Natural killer cell (primary cell): Measurements from ENCODE around the gene BTBD8. TPM values are rescaled to one million over a fixed set of nuclear protein-coding genes. Genes with fewer than 3 reads are reported as not detected.

ENCODE experiments used
- ATAC-seq, 3 donors: fragments of 150-1000 bp in 2 of 3; fragments of 200-7000 bp in 1 of 3; cut with Tn5 transposase; 1 replicate in 1 of 3; 2 replicates in 2 of 3; pipeline ENCODE4 v1.10.0; 2021; ENCODE audit warnings: mild to moderate bottlenecking in 2 of 3, moderate library complexity in 2 of 3
- DNase-seq, 2 donors: peaks; one replicate each; pipeline versions ENCODE4 v3.0.0 to v3.0.0-alpha.2; 2013 to 2021; ENCODE audit warnings: mixed read lengths in 1 of 2
- H3K27ac ChIP-seq: one replicate; pipeline ENCODE4 v1.5.1; 2013; ENCODE audit warnings: mild to moderate bottlenecking, low read length
- H3K27me3 ChIP-seq: one replicate; pipeline ENCODE4 v1.6.1; 2013; ENCODE audit warnings: low read length; ENCODE audit not compliant: control insufficient read depth, insufficient read depth
- H3K36me3 ChIP-seq: one replicate; pipeline ENCODE4 v1.6.1; 2013; ENCODE audit warnings: low read length; ENCODE audit not compliant: control insufficient read depth, insufficient read depth
- H3K4me1 ChIP-seq: one replicate; pipeline ENCODE4 v1.6.1; 2013; ENCODE audit warnings: low read length; ENCODE audit not compliant: control insufficient read depth, insufficient read depth
- H3K4me3 ChIP-seq: one replicate; pipeline ENCODE4 v1.5.1; 2013; ENCODE audit warnings: low read length
- H3K9me3 ChIP-seq: one replicate; pipeline ENCODE4 v1.6.1; 2013; ENCODE audit warnings: low read length; ENCODE audit not compliant: control insufficient read depth, insufficient read depth
- H3K27ac Mint-ChIP-seq, 2 donors: one replicate each; pipeline ENCODE4 v1.8.0; 2022; ENCODE audit warnings: mild to moderate bottlenecking in 2 of 2, mixed read lengths in 2 of 2, moderate library complexity in 1 of 2
- H3K27me3 Mint-ChIP-seq, 2 donors: one replicate each; pipeline ENCODE4 v1.8.0; 2022; ENCODE audit warnings: low read depth in 2 of 2, mixed read lengths in 2 of 2
- H3K36me3 Mint-ChIP-seq: one replicate; pipeline ENCODE4 v1.8.0; 2022; ENCODE audit warnings: mixed read lengths
- H3K4me1 Mint-ChIP-seq, 2 donors: one replicate each; pipeline ENCODE4 v1.8.0; 2022; ENCODE audit warnings: mixed read lengths in 2 of 2
- H3K4me3 Mint-ChIP-seq: one replicate; pipeline ENCODE4 v1.8.0; 2022; ENCODE audit warnings: mild to moderate bottlenecking, moderate library complexity, mixed read lengths
- H3K9me3 Mint-ChIP-seq, 2 donors: one replicate each; pipeline ENCODE4 v1.8.0; 2022; ENCODE audit warnings: mixed read lengths in 2 of 2
- WGBS: methylation state at CpG from one replicate; pipeline ENCODE4 v1.1.7; 2013; ENCODE audit warnings: missing lambda C conversion rate; ENCODE audit not compliant: insufficient coverage; 5-methylcytosine and 5-hydroxymethylcytosine counted together
- intact Hi-C: fragments of 100-400 bp; cut with micrococcal nuclease; formaldehyde crosslinking; loops from one replicate; pipeline ENCODE4 v1.14.2; 2022
- total RNA-seq, 4 donors: library from RNA; stranded (reverse); fragments of 120-200 nt in 1 of 4; gene quantifications; one replicate each; pipeline versions ENCODE4 v1.2.3 to v1.2.4, GENCODE V29; 2013 to 2022
- TF ChIP-seq, protein P1 (sequence below): fragments of 200-600 bp; IDR thresholded peaks from one replicate; pipeline ENCODE4 v1.8.0; 2022; ENCODE audit warnings: antibody characterized with exemption

Gene BTBD8
- total RNA-seq, 3 donors from 2014 or later (not counting 1 experiment from before 2014, with no cell fraction given), result 3.7 to 5.7 (median 4.0) TPM

DNA sequence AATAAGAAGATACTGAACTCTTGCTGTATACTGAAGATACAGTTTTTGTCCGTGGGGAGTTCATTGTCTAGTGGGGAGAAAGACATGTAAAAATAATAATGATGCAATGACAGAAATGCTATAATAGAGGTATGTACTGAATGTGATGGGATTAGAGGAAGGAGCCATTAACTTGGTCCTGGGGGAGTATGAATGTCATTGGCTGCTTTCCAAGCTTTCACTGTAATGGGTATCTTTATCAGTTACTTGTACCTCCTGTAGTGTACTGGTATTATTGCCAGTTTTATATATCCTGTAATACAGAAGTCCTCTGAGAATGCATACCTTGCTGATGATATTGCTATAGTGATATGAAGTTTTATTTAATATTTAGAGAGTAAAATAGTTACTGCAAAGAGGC lies 7.4 kb downstream of the BTBD8 start:
- 91% methylated on average over 1 of the region's 1 CpG for WGBS
- DNase-seq (no peak), ATAC-seq (no peak)
- Mint-ChIP-seq H3K36me3 (peaks cover 7% of the 10 kb centered on the region), H3K4me1 (peaks cover 0 to under 1% of the 10 kb centered on the region in 2 donors), H3K27ac (no peak overlapping the region), H3K4me3 (no peak overlapping the region), H3K27me3 (no peaks in the 10 kb centered on the region), H3K9me3 (peaks cover 2 to 7% of the 10 kb centered on the region in 2 donors)
- H3K4me1 ChIP-seq, result no peaks in the 10 kb centered on the region
- H3K27me3 ChIP-seq, result no peaks in the 10 kb centered on the region
- intact Hi-C loops, result no loop called here
- no peaks in the 10 kb centered on the region for H3K36me3 ChIP-seq
- TF ChIP-seq, protein P1, sequence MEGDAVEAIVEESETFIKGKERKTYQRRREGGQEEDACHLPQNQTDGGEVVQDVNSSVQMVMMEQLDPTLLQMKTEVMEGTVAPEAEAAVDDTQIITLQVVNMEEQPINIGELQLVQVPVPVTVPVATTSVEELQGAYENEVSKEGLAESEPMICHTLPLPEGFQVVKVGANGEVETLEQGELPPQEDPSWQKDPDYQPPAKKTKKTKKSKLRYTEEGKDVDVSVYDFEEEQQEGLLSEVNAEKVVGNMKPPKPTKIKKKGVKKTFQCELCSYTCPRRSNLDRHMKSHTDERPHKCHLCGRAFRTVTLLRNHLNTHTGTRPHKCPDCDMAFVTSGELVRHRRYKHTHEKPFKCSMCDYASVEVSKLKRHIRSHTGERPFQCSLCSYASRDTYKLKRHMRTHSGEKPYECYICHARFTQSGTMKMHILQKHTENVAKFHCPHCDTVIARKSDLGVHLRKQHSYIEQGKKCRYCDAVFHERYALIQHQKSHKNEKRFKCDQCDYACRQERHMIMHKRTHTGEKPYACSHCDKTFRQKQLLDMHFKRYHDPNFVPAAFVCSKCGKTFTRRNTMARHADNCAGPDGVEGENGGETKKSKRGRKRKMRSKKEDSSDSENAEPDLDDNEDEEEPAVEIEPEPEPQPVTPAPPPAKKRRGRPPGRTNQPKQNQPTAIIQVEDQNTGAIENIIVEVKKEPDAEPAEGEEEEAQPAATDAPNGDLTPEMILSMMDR, result no peak
- peaks cover 16% of the 10 kb centered on the region for H3K9me3 ChIP-seq
- no peak overlapping the region for H3K27ac ChIP-seq
- H3K4me3 ChIP-seq, result no peak overlapping the region

DNA sequence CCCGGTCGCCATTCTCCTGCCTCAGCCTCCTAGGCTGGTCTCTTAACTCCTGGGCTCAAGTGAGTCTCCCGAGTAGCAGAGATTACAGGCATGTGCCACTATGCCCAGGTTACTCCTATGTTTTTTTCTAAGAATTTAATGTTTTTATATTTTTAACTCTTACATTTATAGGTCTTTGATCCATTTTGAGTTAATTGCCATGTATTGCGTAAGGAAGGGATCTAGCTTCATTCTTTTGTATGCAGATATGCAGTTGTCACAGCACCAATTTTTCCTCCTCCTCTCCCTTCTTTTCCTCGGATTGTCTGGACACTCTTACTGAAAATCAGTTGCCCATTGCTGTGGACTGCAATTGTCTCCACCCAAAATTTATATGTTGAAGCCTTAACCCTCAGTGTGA lies 11.5 kb downstream of the BTBD8 start:
- 95% methylated on average over 5 of the region's 5 CpGs for WGBS
- DNase-seq (no peak), ATAC-seq (no peak)
- H3K36me3 Mint-ChIP-seq, result no peaks in the 10 kb centered on the region
- no peak overlapping the region for H3K27ac ChIP-seq
- H3K36me3 ChIP-seq, result no peaks in the 10 kb centered on the region
- H3K9me3 Mint-ChIP-seq, result no peaks in the 10 kb centered on the region
- no peak overlapping the region for H3K4me3 ChIP-seq
- H3K9me3 ChIP-seq, result peaks cover under 1% of the 10 kb centered on the region
- H3K27me3 ChIP-seq, result no peaks in the 10 kb centered on the region
- no peak overlapping the region for H3K27ac Mint-ChIP-seq
- no peaks in the 10 kb centered on the region for H3K27me3 Mint-ChIP-seq
- H3K4me1 ChIP-seq, result no peaks in the 10 kb centered on the region
- TF ChIP-seq, protein P1, result no peak
- no peak overlapping the region for H3K4me3 Mint-ChIP-seq
- intact Hi-C loops, result no loop called here
- H3K4me1 Mint-ChIP-seq, result peaks cover 0 to 4% of the 10 kb centered on the region in 2 donors

DNA sequence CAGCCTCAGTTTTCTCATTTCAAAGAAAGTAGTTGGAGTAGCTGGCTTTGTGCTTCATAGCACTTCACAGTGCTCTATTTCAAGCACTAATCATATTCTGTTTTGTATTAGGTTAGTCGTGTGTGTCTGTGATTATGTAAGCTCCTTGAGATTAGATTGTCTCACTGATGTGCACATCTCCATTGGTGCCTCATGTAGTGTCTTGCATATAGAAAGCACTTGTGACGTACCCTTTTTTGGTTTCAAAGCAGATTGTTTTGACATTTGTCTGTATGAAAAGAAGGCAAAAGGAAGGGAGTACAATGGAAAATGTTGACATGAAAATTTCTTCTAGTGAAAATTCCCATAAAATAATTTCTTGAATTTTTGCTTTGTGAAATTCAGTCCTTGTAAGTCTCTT lies 13.9 kb downstream of the BTBD8 start:
- Mint-ChIP-seq H3K27me3 (no peaks in the 10 kb centered on the region), H3K36me3 (peaks cover 8% of the 10 kb centered on the region), H3K27ac (no peak overlapping the region), H3K4me1 (peaks cover 0 to 8% of the 10 kb centered on the region in 2 donors), H3K9me3 (no peaks in the 10 kb centered on the region), H3K4me3 (no peak overlapping the region)
- Histone ChIP-seq H3K4me1 (no peaks in the 10 kb centered on the region), H3K9me3 (no peaks in the 10 kb centered on the region), H3K36me3 (no peaks in the 10 kb centered on the region), H3K27me3 (no peaks in the 10 kb centered on the region), H3K4me3 (no peak overlapping the region), H3K27ac (no peak overlapping the region)
- intact Hi-C loops, result no loop called here
- ATAC-seq (no peak), DNase-seq (no peak)
- 94% methylated on average over 2 of the region's 2 CpGs for WGBS
- TF ChIP-seq, protein P1, result no peak

DNA sequence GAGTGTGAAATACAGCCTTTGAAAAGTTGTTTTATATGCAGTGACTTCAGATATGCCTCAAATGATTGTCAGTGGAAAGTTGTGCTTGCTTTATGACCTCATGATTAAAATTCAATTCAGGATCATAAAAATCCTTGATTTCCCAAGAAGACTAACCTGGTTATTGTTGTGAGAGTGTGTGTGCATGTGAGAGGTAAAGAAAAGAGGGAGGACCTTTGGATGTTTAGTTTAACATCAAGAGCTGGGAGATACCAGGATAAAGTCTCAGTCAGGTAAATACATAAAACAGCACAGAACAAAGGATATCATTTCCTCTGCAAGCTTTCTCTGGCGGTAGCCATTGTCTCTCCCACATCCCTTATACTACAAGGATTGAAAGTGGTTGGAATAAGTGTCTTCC lies 14.4 kb downstream of the BTBD8 start:
- Mint-ChIP-seq H3K36me3 (peaks cover 8% of the 10 kb centered on the region), H3K9me3 (no peaks in the 10 kb centered on the region), H3K27ac (no peak overlapping the region), H3K4me1 (peaks cover 0 to 8% of the 10 kb centered on the region in 2 donors), H3K27me3 (no peaks in the 10 kb centered on the region), H3K4me3 (no peak overlapping the region)
- DNase-seq, result no peak
- no CpG with 5 or more reads among the region's 1 CpG for WGBS
- H3K4me1 ChIP-seq, result no peaks in the 10 kb centered on the region
- ATAC-seq, result no peak
- intact Hi-C loops, result no loop called here
- H3K9me3 ChIP-seq, result no peaks in the 10 kb centered on the region
- no peak overlapping the region for H3K4me3 ChIP-seq
- H3K36me3 ChIP-seq, result no peaks in the 10 kb centered on the region
- TF ChIP-seq, protein P1, result no peak
- H3K27ac ChIP-seq, result no peak overlapping the region
- no peaks in the 10 kb centered on the region for H3K27me3 ChIP-seq
